SK-N-SH (cell line): ENCODE measurements around the gene TUBA4B. TPM values are rescaled to one million over a fixed set of nuclear protein-coding genes. Genes with fewer than 3 reads are reported as not detected.

Experiments used
- CTCF ChIA-PET: fragments of 300-600, 350-600 bp; formaldehyde crosslinking; extraction: SDS; loops from one replicate; lab custom pipeline; 2021; lab: Yijun Ruan, JAX
- POLR2A ChIA-PET: fragments of 350-600 bp; sonication (Branson Sonifier 250); formaldehyde crosslinking; extraction: SDS; loops from one replicate; lab custom pipeline; 2020; ENCODE audit warnings: antibody characterized with exemption, inconsistent platforms; lab: Yijun Ruan, JAX
- DNase-seq: peaks from one replicate; pipeline ENCODE4 v3.0.0; 2012
- H2AFZ ChIP-seq: fragments of 200-600 bp; sonication (generic); 2 replicates; pipeline ENCODE4 v1.8.1; 2016; ENCODE audit warnings: antibody characterized with exemption, mild to moderate bottlenecking, low read depth
- H3F3A ChIP-seq: fragments of 200-600 bp; sonication (generic); replicated peaks from 2 replicates; pipeline ENCODE3; 2016; ENCODE audit warnings: antibody characterized with exemption, mild to moderate bottlenecking; ENCODE audit not compliant: insufficient read depth
- H3K27ac ChIP-seq, 2 experiments: fragments of 200-500 bp in 1 of 2; fragments of 200-600 bp in 1 of 2; sonication (Bioruptor generic) in 1 of 2; sonication (generic), shearing (Covaris generic) in 1 of 2; 2 replicates each; pipeline versions ENCODE4 v1.5.1 to v1.6.1; 2014 to 2016; ENCODE audit warnings: low read depth in 2 of 2, inconsistent platforms in 1 of 2, low read length in 1 of 2, mild to moderate bottlenecking in 1 of 2, mixed read lengths in 1 of 2
- H3K27me3 ChIP-seq: fragments of 200-600 bp; sonication (generic), shearing (Covaris generic); 2 replicates; pipeline ENCODE4 v1.6.1; 2016; ENCODE audit warnings: mixed run types; ENCODE audit not compliant: insufficient read depth
- H3K36me3 ChIP-seq, 2 experiments: fragments of 200-500 bp in 1 of 2; fragments of 200-600 bp in 1 of 2; sonication (Bioruptor generic) in 1 of 2; sonication (generic) in 1 of 2; replicated peaks in 1 of 2; 2 replicates each; pipeline versions ENCODE3 to v1.5.1; 2014 to 2016; ENCODE audit warnings: low read length in 1 of 2, mild to moderate bottlenecking in 1 of 2; ENCODE audit not compliant: insufficient read depth in 2 of 2, control insufficient read depth in 1 of 2
- H3K4me1 ChIP-seq, 2 experiments: fragments of 200-500 bp in 1 of 2; fragments of 200-600 bp in 1 of 2; sonication (Bioruptor generic) in 1 of 2; sonication (generic), shearing (Covaris generic) in 1 of 2; 2 replicates each; pipeline versions ENCODE4 v1.5.1 to v1.6.1; 2014 to 2016; ENCODE audit warnings: low read depth in 1 of 2, low read length in 1 of 2, mixed run types in 1 of 2; ENCODE audit not compliant: insufficient read depth in 2 of 2, control insufficient read depth in 1 of 2
- H3K4me2 ChIP-seq: fragments of 200-600 bp; sonication (generic), shearing (Covaris generic); 2 replicates; pipeline ENCODE4 v1.6.1; 2017; ENCODE audit warnings: mixed run types
- H3K4me3 ChIP-seq, 2 experiments: fragments of 200-500 bp in 1 of 2; fragments of 200-600 bp in 1 of 2; sonication (Bioruptor generic) in 1 of 2; sonication (generic), shearing (Covaris generic) in 1 of 2; 2 replicates each; pipeline versions ENCODE4 v1.5.1 to v1.8.1; 2014 to 2016; ENCODE audit warnings: low read depth in 2 of 2, inconsistent platforms in 1 of 2, low read length in 1 of 2, mild to moderate bottlenecking in 1 of 2, mixed read lengths in 1 of 2, moderate library complexity in 1 of 2
- H3K79me2 ChIP-seq: fragments of 200-600 bp; sonication (generic); 2 replicates; pipeline ENCODE4 v1.8.1; 2017; ENCODE audit warnings: mild to moderate bottlenecking; ENCODE audit not compliant: insufficient read depth
- H3K9ac ChIP-seq: fragments of 200-600 bp; sonication (generic); 2 replicates; pipeline ENCODE4 v1.6.1; 2017; ENCODE audit warnings: mixed run types
- H3K9me2 ChIP-seq: fragments of 200-600 bp; sonication (generic); 2 replicates; pipeline ENCODE4 v1.6.1; 2017; ENCODE audit warnings: mixed run types
- H3K9me3 ChIP-seq: fragments of 200-600 bp; sonication (generic); 2 replicates; pipeline ENCODE4 v1.6.1; 2017; ENCODE audit warnings: mixed run types, mild to moderate bottlenecking, moderate library complexity
- H4K20me1 ChIP-seq: fragments of 200-600 bp; sonication (generic); 2 replicates; pipeline ENCODE4 v1.6.1; 2017; ENCODE audit warnings: mild to moderate bottlenecking, mixed run types; ENCODE audit not compliant: insufficient read depth
- FOSL2 ChIP-seq: IDR thresholded peaks from 2 replicates; pipeline ENCODE4 v1.4.0; 2012; ENCODE audit warnings: low read depth, mild to moderate bottlenecking, moderate library complexity, borderline replicate concordance
- FOXM1 ChIP-seq: IDR thresholded peaks from 2 replicates; pipeline ENCODE4 v1.4.0; 2012; ENCODE audit warnings: low read depth, mild to moderate bottlenecking
- GABPA ChIP-seq: IDR thresholded peaks from 2 replicates; pipeline ENCODE4 v1.4.0; 2012; ENCODE audit warnings: low read depth, mild to moderate bottlenecking
- MAX ChIP-seq: IDR thresholded peaks from 2 replicates; pipeline ENCODE4 v1.4.0; 2012; ENCODE audit warnings: low read depth
- NFIC ChIP-seq: IDR thresholded peaks from 2 replicates; pipeline ENCODE4 v1.4.0; 2012; ENCODE audit warnings: borderline replicate concordance
- NRF1 ChIP-seq: IDR thresholded peaks from 2 replicates; pipeline ENCODE4 v1.6.1; 2012; ENCODE audit warnings: low read depth, mild to moderate bottlenecking, low read length
- POLR2AphosphoS5 ChIP-seq: IDR thresholded peaks from 2 replicates; pipeline ENCODE4 v1.6.1; 2012; ENCODE audit warnings: low read depth, low read length
- RFX5 ChIP-seq: IDR thresholded peaks from 2 replicates; pipeline ENCODE4 v1.6.1; 2012; ENCODE audit warnings: mild to moderate bottlenecking, improper control_type of control experiment, low read length
- SIN3A ChIP-seq: IDR thresholded peaks from 2 replicates; pipeline ENCODE4 v1.6.1; 2012; ENCODE audit warnings: low read depth, mild to moderate bottlenecking, low read length, moderate library complexity, borderline replicate concordance
- USF2 ChIP-seq: fragments of 150-350 bp; IDR thresholded peaks from 2 replicates; pipeline ENCODE4 v1.6.1; 2017; ENCODE audit warnings: antibody characterized with exemption, low read length, low read depth, borderline replicate concordance
- WGBS: methylation state at CpG from one replicate; pipeline ENCODE4 v1.1.6; 2017; ENCODE audit warnings: low lambda C conversion rate; 5-methylcytosine and 5-hydroxymethylcytosine counted together
- polyA plus RNA-seq, 3 experiments: library from polyadenylated mRNA; depleted of rRNA; stranded (reverse); fragments of >200 nt; gene quantifications; 2 replicates each; pipeline ENCODE4 v1.2.3, GENCODE V29; 2012
- TF ChIP-seq, protein P1 (sequence below): fragments of 150-350 bp; IDR thresholded peaks from 2 replicates; pipeline ENCODE4 v1.6.1; 2016; ENCODE audit warnings: mild to moderate bottlenecking, low read depth, low read length
- TF ChIP-seq, protein P2 (sequence below): IDR thresholded peaks from 2 replicates; pipeline ENCODE4 v1.6.1; 2012; ENCODE audit warnings: mild to moderate bottlenecking, low read depth, low read length, moderate library complexity

The TUBA4B gene
- polyA plus RNA-seq, 1 of the 3 experiments (the other 2 are of a cell fraction), result 0.03 TPM

GRCh38 chr2:219296142-219296541 lies 43.1 kb downstream of the TUBA4B start:
- Histone ChIP-seq H2AFZ (no peak overlapping the region), H3K9me2 (no peaks in the 10 kb centered on the region), H3K36me3 (no peaks in the 10 kb centered on the region), H3K4me3 (no peak overlapping the region), H3K9ac (no peak overlapping the region), H3K27me3 (no peaks in the 10 kb centered on the region), H3F3A (no peaks in the 10 kb centered on the region), H3K4me1 (peaks cover 0 to 7% of the 10 kb centered on the region in 2 experiments; a peak in 1 of 4 replicates), H3K4me2 (no peak overlapping the region), H3K9me3 (no peaks in the 10 kb centered on the region), H3K27ac (no peak overlapping the region), H4K20me1 (no peaks in the 10 kb centered on the region), H3K79me2 (no peaks in the 10 kb centered on the region)
- 88% methylated on average over 14 of the region's 14 CpGs for WGBS
- DNase-seq, result no peak
- CTCF ChIA-PET, result interaction anchor here (1.6 to 9.0 kb wide), 15 partner anchors 13 to 267 kb away, joined by 5 to 312 read pairs (median 23); partner anchors contain the start of genes ANKZF1, ATG9A, CNPPD1 and DNAJB2
- TF ChIP-seq SIN3A (no peak), NRF1 (no peak), FOXM1 (no peak), RFX5 (no peak), POLR2AphosphoS5 (no peak), USF2 (no peak), MAX (no peak), GABPA (no peak), FOSL2 (no peak), NFIC (no peak)
- TF ChIP-seq, protein P1, sequence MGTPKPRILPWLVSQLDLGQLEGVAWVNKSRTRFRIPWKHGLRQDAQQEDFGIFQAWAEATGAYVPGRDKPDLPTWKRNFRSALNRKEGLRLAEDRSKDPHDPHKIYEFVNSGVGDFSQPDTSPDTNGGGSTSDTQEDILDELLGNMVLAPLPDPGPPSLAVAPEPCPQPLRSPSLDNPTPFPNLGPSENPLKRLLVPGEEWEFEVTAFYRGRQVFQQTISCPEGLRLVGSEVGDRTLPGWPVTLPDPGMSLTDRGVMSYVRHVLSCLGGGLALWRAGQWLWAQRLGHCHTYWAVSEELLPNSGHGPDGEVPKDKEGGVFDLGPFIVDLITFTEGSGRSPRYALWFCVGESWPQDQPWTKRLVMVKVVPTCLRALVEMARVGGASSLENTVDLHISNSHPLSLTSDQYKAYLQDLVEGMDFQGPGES, result no peak
- TF ChIP-seq, protein P2, sequence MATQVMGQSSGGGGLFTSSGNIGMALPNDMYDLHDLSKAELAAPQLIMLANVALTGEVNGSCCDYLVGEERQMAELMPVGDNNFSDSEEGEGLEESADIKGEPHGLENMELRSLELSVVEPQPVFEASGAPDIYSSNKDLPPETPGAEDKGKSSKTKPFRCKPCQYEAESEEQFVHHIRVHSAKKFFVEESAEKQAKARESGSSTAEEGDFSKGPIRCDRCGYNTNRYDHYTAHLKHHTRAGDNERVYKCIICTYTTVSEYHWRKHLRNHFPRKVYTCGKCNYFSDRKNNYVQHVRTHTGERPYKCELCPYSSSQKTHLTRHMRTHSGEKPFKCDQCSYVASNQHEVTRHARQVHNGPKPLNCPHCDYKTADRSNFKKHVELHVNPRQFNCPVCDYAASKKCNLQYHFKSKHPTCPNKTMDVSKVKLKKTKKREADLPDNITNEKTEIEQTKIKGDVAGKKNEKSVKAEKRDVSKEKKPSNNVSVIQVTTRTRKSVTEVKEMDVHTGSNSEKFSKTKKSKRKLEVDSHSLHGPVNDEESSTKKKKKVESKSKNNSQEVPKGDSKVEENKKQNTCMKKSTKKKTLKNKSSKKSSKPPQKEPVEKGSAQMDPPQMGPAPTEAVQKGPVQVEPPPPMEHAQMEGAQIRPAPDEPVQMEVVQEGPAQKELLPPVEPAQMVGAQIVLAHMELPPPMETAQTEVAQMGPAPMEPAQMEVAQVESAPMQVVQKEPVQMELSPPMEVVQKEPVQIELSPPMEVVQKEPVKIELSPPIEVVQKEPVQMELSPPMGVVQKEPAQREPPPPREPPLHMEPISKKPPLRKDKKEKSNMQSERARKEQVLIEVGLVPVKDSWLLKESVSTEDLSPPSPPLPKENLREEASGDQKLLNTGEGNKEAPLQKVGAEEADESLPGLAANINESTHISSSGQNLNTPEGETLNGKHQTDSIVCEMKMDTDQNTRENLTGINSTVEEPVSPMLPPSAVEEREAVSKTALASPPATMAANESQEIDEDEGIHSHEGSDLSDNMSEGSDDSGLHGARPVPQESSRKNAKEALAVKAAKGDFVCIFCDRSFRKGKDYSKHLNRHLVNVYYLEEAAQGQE, result no peak
- POLR2A ChIA-PET, result interaction anchor here (1.4 to 1.7 kb wide), 2 partner anchors 13 to 77 kb away, joined by 4 to 7 read pairs; partner anchors contain the start of gene ABCB6
